LNCAP (cell line): ENCODE results near the gene MAMDC2.

ENCODE experiments used
- CTCF ChIP-seq: fragments of 450-650 bp; IDR thresholded peaks from 2 replicates; pipeline ENCODE4 v1.5.1; 2017; ENCODE audit warnings: mild to moderate bottlenecking

Gene MAMDC2

GRCh38 chr9:70121818-70122436 is 78.3 kb downstream of the MAMDC2 start:
- TF ChIP-seq CTCF: no peak

GRCh38 chr9:70123695-70124094 is 80.0 kb downstream of the MAMDC2 start:
- TF ChIP-seq CTCF: no peak

DNA sequence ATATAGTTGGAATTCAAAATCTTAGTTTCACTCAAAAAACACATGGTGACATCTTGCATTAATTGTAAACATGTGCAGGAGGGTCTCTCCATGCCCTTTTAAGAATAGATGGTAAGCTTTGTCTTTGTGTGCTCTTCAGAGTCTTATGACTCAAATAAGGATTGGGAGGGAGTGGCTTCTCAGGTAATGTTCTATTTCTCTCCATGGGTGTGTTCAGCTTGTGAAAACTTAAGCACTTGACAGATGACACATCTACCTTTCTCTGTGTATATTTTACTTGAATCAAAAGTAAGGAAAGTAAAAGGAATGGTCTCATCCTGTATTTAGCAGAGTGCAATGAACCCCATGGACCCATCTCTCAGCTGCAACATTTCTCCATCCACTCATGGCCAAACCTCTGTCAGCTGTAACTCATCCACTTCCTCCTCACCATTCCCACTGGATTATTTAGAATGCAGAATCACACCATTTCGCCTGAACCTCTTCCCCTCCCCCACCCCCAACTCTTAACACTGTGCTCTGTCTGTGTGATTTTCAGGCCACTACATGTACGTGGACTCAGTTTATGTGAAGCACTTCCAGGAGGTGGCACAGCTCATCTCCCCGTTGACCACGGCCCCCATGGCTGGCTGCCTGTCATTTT is 82.1 kb downstream of the MAMDC2 start:
- no peak for TF ChIP-seq CTCF

- no peak for TF ChIP-seq CTCF
These were observed 83.4 kb downstream of the MAMDC2 start for GRCh38 chr9:70127036-70127435.

DNA sequence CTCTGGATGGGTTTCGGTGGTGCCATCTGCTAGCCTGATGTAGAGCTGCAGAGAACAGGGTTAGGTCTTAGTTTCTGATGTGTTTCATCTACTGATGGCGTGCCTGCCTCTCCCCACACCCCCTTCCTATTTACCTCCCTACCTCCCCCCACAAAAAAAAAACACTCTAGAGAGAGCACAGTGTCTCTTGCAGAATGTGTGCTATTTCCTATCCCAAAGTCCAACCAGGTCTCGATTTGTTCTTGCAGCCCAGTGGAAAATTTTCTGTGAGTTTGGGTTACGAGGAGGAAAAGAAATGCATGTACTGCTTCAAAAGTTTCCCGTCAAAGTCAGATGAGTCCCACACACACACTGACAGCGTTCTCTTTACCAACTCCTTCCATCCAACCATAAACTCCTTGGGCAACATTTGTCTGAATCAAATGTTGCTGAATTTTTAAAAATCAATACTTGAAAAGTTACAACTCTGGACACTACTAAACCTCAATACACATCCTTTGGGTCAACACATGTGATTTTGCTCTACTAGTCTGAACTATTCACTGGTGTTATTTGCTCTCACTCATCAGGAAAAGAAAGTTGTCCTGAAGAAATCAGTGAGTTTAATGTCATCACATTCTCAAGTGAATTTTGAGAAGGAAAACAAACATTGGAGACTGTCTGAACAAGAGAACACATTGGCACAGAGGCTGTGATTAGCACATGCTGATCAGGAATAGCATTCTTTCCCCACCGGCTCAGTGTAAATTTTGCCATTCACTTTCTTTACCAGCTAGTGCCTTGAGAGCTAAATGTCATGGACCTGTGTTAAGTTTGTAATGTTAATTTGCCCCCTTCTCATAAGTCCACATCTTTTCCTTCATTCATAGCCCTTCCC is 84.1 kb downstream of the MAMDC2 start:
- no peak for TF ChIP-seq CTCF

GRCh38 chr9:70130266-70130665 is 86.6 kb downstream of the MAMDC2 start:
- TF ChIP-seq CTCF: no peak

DNA sequence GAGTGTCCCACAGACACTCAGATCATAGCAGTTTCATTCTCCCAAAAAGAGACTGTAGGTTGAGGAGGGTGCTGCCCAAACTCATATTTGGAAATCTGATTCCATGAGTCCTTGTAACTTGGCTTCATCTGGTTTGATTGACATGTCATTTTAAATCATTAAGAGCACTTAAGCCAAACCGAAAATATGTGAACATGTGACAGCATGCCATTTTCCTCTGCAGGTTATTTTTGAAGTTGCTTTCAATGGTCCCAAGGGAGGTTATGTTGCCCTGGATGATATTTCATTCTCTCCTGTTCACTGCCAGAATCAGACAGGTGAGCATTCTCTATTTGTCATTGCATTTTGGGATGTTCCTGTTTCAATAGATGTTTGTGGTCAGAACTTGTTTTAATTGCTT is 87.6 kb downstream of the MAMDC2 start:
- TF ChIP-seq CTCF: no peak
